HG02623 (cell line): ENCODE data around the gene PITPNM1.
"Not testable (repeated sequence)": the region's sequence is repeated elsewhere in the genome, so short reads cannot be mapped to it uniquely, and the experiment has no call there.

Source experiments
- ATAC-seq: cut with Tn5 transposase; IDR thresholded peaks from one replicate; pipeline ENCODE4 v1.9.1; 2021; ENCODE audit warnings: moderate library complexity; ENCODE audit not compliant: unreplicated experiment

PITPNM1 gene

DNA sequence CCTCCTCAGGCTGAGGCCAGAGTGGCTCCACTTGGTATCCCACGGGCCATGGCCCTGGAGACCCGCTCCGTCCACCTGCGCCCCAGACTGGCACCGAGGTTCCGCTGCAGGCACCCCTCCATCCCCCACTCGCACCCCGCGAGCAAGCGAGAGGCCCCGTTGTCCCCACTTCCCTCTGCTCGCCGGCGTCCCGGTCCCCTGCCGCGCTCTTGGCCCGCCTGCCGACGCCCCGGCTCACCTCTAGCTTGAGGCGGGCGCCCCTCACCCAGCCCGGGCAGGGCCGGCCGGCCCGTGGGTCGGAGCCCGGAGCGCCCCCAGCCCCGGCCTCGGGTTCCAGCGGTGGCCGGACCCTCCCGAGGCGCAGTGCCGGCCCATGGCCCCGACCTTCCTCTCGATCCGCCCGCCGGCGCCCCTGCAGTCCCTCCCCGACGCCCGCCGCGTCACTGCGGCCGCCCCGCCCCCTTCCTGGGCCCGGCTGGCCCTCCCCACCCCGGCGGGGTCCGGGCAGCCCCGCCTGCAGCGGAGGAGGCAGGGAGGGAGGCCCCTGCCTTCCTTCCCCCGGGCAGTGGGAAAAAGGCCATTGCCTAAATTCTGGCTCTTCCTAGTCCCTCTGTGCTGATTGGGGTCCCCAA is at the start of gene PITPNM1:
TSS of gene PITPNM1 (minus strand) at position 414 of the 632 bp plus-strand sequence. CDS start 1,183 bp downstream, outside the sequence.
- ATAC-seq = no peak

GRCh38 chr11:67551697-67552096 is 46.5 kb upstream of the PITPNM1 start:
- ATAC-seq = not testable (repeated sequence)

DNA sequence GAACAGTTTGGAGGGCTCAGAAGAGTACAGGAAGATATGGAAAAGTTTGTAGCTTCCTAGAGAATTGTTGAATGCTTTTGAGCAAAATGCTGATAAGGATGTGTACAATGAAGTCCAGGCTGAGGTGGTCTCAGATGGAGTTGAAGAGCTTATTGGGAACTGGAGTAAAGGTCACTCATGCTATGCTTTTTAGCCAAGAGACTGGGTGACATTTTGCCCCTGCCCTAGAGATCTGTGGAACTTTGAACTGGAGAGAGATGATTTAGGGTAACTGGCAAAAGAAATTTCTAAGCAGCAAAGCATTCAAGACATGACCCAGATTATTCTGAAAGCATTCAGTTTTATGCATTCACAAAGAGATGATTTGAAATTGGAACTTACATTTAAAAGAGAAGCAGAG is 46.0 kb upstream of the PITPNM1 start:
- ATAC-seq = no peak

DNA sequence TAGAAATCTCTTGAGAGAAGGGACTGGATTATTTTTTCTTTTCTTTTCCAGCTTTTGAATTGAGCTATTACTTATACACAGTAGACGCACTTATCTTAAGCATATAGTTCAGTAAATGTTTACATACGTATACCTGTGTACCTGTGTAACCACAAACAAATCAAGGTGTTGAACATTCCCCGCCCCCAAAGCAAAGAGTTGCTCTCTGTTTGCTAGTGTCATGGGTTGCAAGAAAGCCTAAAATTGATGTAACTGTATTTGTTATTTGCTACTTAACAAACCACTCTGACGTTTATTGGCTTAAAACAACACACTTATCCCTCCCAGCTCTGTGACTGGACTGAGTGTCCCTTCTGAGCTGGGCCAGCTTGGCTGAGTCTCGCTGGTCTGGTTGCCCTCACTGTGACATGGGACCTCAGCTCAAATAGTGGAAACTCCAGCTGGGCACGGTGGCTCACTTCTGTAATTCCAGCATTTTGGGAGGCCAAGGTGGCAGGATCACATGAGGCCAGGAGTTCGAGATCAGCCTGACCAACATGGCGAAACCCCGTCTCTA is 43.5 kb upstream of the PITPNM1 start:
- no peak for ATAC-seq

- not testable (repeated sequence) for ATAC-seq
Observed at GRCh38 chr11:67548112-67548511, 42.9 kb upstream of the PITPNM1 start.

GRCh38 chr11:67545280-67545679 is 40.1 kb upstream of the PITPNM1 start:
- ATAC-seq = no peak

GRCh38 chr11:67544616-67545242 is 39.6 kb upstream of the PITPNM1 start:
- ATAC-seq = no peak

GRCh38 chr11:67543585-67543984 is 38.4 kb upstream of the PITPNM1 start:
- no peak for ATAC-seq

DNA sequence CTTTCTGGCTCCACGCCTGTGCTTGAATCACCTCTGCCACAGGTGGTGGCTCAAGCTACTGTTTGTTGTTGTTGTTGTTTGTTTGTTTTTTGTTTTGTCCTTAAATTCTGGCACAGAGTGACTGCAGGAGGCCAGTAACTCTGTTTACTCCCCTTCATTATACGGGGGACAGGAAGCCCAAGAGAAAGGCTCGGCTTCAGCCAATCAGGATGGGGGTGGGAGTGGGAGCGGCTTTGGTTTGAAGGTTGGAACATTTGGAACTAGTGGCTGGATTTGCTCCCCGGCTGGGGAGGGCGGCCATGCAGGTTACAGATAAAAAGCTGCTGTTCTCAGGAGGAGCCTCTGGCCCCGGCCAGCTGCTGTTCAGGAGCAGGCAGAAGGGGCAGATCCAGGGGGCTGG is 37.8 kb upstream of the PITPNM1 start:
- ATAC-seq = no peak

GRCh38 chr11:67542169-67542568 is 37.0 kb upstream of the PITPNM1 start:
- no peak for ATAC-seq

GRCh38 chr11:67541198-67541597 is 36.0 kb upstream of the PITPNM1 start:
- ATAC-seq = no peak

DNA sequence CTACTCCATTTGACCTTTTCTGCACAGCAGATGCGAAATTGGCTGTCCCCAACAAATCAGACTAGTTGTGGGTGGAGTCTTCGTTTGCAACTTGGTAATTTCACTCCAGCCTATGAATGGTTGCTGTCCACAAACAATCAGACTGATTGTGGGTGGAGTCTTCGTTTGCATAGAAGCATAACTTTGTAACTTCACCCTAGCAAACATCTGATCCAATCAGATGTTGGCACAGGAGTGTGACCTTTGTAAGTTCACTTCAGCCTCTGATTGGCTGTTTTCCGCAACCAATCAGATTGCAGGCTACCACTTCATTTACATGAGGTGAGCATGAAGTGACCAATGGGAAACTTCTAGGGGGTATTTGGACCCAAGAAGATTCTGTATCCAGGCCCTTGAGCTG is 34.4 kb upstream of the PITPNM1 start:
- no peak for ATAC-seq

- ATAC-seq = no peak
Observed at GRCh38 chr11:67538823-67539505, 33.8 kb upstream of the PITPNM1 start.

DNA sequence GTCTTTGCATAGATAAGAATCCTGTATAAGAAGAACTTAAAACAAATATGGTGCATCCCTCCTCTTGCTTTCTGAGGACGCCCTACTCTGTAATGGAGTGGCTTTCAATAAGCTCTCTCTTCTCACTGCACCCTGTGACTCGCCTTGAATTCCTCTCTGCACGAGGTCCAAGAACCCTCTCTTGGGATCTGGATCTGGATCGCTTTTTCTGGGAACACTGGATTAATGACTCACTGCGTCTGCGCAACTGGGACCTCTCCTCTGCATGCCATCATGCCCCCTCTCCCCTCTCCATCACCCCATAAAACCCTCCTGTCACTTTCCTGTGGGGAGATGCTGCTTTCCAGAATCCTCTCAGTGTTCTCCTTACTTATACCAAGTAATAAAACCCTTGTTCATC is 33.1 kb upstream of the PITPNM1 start:
- ATAC-seq = no peak

DNA sequence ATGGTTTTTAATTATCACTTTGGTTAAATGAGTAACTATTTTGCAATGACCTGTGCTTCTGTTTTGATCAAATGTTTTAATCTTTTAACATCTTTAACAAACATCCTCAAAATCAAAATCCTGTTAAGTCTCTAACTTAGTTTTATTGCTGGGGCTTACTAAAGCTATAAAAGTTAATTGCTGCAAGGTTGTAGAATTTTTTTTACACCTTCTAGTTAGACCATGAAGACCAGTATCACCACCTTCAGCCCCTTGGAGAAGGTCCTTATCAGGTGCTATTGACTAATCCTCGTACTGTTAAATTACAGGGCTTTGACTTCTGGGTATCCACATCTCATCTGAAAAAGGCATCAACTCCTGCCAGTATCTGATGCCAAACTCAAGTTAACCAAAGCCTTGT is 30.4 kb upstream of the PITPNM1 start:
- no peak for ATAC-seq

DNA sequence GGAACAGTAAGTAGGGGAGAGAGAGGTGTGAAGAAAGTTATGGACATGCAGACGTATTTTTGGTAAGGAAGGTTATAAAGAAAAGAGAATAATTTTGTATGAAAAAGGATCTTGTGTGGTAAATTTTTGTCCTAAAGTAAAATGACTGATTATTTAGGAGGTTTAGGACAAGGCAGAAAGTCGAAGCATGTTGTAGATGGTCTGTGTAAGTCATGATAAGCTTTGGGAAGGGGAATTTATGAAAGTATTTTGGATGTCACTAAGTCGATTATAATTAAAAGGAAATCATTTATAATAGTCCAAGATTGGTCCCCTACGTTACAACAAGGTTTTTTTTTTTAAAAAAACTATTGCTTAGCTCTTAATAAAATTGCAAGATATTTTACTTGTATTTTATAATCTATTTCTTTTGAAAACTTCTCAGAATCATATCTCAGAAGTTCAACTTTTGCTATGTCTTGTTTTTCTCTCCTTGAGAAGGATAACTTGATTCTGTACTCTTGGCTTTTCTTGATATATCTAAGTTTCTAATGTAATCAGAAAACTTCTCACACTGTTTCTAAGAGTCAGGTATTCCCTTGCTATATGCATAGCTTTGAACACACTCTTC is 29.0 kb upstream of the PITPNM1 start:
- ATAC-seq = no peak

DNA sequence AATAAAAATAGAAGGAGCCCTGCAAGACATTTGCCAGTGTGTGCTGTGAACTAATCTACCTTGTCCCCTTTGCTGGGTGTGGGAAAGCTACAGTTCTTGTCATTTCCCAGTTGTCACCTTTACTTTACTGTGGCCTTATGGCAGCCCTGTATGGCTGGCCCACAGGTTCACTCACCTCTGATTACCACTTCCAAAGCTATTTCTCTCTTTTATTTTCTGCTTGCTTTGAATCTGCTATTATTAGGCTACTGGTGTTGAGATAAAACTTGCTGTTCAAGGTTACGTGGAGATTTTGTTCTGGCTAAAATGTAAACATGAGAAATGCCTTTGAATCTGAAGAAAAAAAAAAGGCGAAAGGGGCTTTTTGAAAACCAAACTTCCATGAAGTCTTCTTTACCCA is 27.7 kb upstream of the PITPNM1 start:
- no peak for ATAC-seq

DNA sequence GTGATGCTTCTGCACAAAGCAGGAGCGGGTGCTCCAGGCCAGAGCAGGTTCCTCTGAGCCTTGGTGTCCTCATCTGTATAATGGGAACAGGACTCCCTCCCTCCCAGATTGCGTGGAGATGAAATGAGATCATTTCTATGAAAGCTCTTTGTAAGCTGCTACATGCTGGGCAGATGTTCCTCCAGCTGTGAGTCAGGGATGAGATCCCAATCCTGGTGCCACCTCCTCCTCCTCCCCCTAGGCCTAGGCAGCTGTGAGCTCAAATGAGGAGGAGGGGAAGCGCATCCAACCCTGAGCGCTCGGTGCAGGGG is 25.1 kb upstream of the PITPNM1 start:
- ATAC-seq = no peak

GRCh38 chr11:67528376-67528775 is 23.2 kb upstream of the PITPNM1 start:
- no peak for ATAC-seq

DNA sequence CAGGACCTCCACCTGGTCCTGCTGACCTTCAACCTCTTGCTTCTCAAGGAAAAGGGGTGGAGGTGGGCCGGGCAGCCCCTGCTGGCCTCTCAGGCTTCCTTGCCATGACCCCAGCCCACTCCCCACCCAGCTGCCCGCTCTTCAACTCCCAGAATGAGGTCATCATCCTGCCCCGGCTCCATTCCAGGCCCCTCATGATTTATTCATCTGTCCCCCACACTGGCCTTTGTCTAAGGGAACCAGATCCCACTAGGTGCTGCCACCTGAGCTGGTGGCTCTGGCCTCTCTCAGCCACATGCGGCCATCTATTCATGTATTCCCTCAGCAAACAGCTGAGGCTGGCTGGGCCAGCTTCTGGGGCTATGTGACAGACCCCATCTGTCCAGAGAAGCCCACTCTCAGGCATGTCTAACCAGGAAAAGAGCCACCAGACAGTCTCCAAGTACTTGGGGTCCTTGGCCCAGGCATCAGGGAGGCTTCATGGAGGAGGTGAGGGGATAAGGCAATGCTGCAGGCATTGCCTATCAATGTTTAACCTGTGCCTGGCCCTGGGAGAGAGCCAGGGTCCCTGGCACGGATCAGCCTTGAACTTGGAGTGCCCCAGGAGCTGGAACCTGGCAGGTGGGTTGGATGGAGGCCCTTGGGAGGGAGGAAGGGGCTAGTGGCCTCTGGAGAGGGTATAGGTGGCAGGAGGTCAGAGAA is 20.3 kb upstream of the PITPNM1 start:
- no peak for ATAC-seq

DNA sequence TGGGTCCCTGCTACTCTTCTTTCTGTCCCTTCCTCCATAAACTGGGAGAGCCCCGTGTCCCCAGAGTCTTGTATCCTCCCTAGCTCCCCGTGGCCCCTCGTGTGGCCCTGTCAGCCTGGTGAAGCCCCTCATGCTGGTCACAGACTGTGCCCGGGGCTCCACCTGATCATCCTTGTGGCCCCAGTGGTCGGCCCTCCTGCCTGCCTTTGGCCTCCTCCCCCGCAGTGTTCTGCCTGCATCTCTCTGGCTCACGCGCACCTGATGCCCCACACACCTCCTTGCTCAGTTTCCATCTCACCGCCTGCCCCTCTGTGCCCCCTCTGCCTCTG is 19.3 kb upstream of the PITPNM1 start:
- no peak for ATAC-seq
